GM12891 (cell line): Measurements from ENCODE around the gene IRF1.

Experiments used
- POU2F2 ChIP-seq: IDR thresholded peaks from 2 replicates; pipeline ENCODE4 v1.6.1; 2011; ENCODE audit warnings: low read depth, mild to moderate bottlenecking, control low read depth, low read length, moderate library complexity
- SPI1 ChIP-seq: IDR thresholded peaks from 2 replicates; pipeline ENCODE4 v1.6.1; 2011; ENCODE audit warnings: low read depth, low read length, control low read depth

DNA sequence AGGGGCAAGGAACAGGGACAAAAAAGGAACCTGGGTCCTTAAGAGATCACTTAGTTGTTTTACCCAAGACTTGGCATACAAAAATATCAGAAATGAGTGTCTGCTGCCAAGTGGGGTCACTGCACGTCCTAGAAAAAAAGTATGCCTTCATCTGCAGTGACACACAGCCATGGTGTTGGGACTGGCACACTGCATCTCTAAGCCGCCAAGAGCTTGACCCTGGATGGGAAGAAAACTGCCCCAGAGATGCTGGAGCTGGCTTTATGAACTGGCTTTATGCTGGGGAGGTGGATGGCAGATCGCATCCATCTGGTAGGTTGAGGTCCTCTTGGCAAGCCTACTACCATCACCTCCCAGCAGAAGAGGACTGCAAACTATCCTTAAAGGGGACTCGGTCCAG, 51.7 kb downstream of the IRF1 start:
- no peak for TF ChIP-seq SPI1
- no peak for TF ChIP-seq POU2F2
